ENCODE results near the gene PCDH1. TPM values are rescaled to one million over a fixed set of nuclear protein-coding genes. Genes with fewer than 3 reads are reported as not detected.
A peak's percentile ranks its signal among the peaks of the same experiment; 100 is the strongest.
"Not testable (repeated sequence)": the region's sequence is repeated elsewhere in the genome, so short reads cannot be mapped to it uniquely, and the experiment has no call there.

PCDH1 gene
- total RNA-seq, 1 donor from 2014 or later, result 21.3 TPM

GRCh38 chr5:141832131-141832530 lies 46.1 kb downstream of the PCDH1 start:
- no peak for DNase-seq

DNA sequence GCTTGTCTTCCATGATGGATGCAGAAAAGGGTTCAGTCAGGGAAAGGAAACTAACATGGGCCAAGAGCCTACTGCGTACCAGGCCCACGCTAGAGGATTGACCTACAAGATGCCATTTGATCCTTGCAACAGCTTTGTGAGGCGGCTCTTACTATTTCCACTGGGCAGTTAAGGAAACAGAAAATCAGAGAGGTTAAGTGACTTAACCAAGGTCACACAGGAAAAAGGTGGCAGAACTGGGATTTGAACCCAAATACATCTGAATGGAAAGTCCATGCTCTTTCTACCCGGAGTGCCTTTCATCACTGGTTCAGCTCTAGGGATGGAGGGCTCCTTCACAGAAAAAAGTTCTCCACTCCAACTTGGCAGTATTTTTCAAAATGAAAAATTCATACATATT lies 50.0 kb downstream of the PCDH1 start:
- no peak for DNase-seq

DNA sequence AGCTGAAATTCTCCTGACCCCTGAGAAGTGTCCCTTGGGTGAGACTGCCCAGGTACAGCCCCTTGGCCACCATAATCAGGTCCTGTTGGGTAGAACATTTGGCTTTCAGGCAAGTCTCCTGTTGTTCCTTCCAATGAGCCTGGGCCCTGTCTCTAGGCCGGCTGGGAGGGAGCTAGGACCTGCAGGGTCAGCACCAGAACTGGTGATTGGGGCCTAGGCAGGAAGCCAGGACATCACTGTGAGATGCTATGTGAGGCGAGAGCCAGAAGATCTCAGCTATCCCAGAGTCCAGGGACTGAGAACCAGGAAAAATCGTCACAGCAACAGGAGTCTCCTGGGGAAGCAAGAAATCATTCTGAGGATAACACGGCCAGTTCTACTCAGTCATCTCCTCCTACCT lies 51.5 kb downstream of the PCDH1 start:
- DNase-seq, result no peak

GRCh38 chr5:141825791-141826560 lies 52.2 kb downstream of the PCDH1 start:
- no peak for DNase-seq

GRCh38 chr5:141825241-141825671 lies 53.0 kb downstream of the PCDH1 start:
- no peak for DNase-seq

GRCh38 chr5:141824717-141825116 lies 53.5 kb downstream of the PCDH1 start:
- no peak for DNase-seq

DNA sequence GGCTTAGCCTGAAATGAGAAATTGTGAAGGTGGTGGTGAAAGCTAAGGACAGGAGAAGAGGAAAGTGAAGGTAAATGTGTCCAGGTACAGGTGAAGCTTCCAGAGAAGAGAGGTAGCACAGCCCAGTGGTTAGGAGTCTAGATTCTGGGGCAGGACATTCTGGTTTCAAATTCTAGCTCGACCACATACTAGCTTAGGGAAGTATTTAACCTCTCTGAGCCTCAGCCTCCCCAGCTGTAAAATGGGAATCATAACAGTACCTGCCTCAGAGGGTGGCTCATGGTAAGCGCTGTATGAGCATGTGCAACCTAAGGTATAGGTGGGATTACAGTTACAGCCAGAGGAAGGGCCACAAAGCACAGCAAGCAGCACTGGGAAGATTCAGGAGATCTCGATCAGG lies 55.2 kb downstream of the PCDH1 start:
- DNase-seq, result no peak

GRCh38 chr5:141822144-141822543 lies 56.1 kb downstream of the PCDH1 start:
- DNase-seq, result no peak

- DNase-seq, result peak; percentile 53
These were observed 56.7 kb downstream of the PCDH1 start for GRCh38 chr5:141821430-141821925.

DNA sequence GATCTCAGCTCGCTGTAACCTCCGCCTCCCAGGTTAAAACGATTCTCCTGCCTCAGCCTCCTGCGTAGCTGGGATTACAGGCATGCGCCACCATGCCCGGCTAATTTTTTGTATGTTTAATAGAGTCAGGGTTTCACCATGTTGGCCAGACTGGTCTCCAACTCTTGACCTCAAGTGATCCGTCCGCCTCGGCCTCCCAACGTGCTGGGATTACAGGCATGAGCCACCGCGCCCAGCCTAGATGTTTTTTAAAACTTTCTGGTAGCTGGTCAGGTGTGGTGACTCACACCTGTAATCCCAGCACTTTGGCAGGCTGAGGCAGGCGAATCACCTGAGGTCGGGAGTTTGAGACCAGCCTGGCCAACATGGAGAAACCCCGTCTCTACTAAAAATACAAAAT lies 57.5 kb downstream of the PCDH1 start:
- DNase-seq, result not testable (repeated sequence)

DNA sequence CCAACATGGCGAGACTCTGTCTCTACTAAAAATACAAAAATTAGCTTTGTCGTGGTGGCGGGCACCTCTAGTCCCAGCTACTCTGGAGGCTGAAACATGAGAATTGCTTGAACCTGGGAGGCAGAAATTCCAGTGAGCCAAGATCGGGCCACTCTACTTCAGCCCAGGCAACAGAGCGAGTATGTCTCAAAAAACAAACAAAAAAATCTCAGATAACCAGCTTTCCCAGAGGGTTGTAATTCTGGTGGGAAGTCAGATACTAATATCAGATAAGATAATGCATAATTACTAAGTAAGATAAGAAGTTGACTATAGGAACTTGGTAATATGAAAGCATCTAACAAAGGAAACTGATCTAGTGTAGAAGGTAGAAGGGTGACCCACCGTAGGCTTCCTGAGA lies 60.6 kb downstream of the PCDH1 start:
- DNase-seq, result no peak

- peak; percentile 42 for DNase-seq
These were observed 61.4 kb downstream of the PCDH1 start for GRCh38 chr5:141816598-141817399.

GRCh38 chr5:141815796-141816180 lies 62.4 kb downstream of the PCDH1 start:
- no peak for DNase-seq

- DNase-seq, result no peak
These were observed 63.0 kb downstream of the PCDH1 start for GRCh38 chr5:141815051-141815795.

DNA sequence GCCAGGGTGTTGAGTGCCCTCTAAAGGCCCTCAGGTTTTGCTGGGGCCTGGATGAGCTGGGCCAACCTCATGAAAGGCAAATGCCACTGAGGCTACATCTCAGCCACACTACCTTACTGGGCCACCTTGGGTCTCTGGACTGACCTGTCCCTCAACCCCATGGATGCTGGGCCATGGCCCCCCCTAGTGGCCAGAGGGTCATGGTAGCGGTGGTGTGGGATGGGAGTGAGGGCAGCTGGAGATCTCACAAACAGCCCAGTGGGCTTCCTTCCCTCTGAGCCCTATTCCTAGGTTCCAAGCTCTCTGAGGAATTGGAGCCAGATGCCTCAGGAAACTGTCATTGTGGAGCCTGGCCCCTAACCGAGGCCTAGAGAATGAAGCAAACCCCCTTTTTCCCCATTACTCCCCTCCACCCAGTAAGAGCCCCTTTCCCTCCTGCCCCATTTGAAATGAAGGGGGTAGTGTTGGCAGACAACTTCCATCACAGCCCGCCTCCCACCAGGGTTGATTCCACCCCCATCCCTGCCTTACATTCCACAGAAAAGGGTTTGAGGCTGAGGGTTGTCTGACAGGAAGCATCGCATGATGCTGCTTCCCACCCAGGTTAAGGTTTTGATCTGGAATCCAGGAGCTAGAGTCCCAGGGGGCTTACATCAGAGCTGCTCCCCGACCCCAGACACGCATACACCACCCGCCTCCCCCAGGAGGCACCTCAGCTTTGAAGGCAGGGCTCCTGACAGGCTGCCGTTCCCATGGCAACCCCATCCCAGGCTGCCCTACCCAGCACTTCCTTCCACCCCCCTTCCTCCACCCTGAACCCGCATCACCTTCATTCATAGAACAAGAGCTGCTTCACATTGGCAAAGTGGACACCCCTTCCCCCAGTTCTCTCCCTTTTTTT lies 63.9 kb downstream of the PCDH1 start:
- DNase-seq, result no peak

DNA sequence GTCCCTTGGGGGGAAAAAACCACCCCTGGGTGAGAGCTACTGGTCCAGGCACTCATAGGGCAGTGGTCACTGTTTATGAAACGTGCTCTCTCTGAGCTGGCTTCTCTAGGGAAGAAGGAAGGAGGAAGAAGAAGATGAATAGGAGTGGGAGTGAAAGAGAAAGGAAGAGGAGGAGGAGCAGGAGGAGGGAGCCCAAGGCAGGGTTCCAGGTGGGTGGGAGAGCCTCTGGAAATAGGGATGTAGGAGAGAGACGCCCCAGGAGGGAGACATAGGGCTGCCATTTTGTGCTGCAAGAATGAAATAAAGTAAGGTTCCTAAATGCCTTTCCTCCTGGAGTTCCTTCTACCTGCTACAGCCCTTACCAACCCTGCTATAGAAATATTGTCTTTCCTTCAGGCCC lies 65.7 kb downstream of the PCDH1 start:
- DNase-seq, result no peak

DNA sequence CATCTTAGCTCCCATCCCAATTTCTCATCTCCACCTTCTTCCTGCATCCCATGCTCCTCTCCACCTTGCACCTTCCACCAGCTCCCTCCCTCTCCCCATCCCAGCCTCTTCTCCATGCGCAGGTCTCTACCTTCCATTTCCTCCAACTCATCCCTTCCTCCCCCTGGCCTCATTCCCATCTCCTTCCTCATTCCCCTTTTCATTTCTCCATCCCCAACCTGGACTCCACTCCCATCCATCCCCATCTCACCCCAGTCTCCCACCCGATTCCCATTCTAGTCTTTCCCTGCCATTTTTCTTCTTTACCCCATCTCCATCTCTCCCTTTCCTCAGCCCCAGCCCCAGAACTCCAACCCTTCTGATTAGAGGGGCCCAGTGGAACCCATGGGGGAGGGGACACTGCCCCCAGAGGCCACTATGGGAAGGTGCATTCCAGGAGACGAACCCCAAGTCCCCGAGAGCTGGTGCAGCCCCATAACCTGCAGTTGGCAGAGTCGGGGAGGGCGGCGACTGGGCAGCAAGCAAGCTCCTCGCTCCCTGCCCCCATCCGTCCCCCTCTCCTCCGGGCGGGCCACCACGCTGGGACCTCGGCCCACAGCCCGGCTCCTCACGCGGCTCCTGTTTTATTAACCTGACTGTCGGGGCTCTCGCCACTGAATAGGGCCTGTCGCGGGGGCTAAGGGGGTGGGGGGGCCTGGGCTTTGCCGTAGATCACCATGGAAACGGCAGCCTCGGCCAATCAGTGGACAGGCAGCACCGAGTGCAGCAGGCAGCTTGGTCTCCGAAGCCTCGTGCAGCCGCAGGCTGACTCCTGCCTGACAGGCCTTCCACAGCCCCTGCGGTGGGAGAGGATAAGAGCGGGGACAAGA lies 66.7 kb downstream of the PCDH1 start:
- DNase-seq, result no peak

- DNase-seq, result no peak
These were observed 67.5 kb downstream of the PCDH1 start for GRCh38 chr5:141810702-141811101.

- no peak for DNase-seq
These were observed 68.7 kb downstream of the PCDH1 start for GRCh38 chr5:141809380-141810096.

DNA sequence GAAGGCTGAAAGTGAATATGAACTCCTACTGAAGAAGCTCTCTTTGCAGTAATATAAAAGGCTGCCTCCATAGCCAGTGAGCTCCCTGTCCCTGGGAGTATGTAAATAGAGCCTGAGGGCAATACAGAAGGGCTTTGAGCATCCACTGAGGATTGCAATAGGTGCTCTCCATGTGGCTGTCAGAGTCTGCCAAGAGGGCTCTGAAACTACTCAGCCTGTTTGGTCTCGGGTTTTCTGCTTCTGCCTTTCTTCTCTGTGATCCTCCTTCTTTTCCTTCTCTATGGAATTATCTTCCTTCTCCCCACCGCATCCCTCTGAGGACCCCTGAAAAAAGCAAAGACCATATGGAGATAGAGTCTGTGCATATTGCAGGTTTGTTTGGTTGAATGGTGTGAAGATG lies 69.4 kb downstream of the PCDH1 start:
- no peak for DNase-seq

All from skin of body (tissue), 2 donors.